HG02642 (cell line): Measurements from ENCODE around the gene OTOS.
A peak's percentile ranks its signal among the peaks of the same experiment; 100 is the strongest.

Experiments used
- ATAC-seq: cut with Tn5 transposase; IDR thresholded peaks from one replicate; pipeline ENCODE4 v1.9.1; 2021; ENCODE audit warnings: mild to moderate bottlenecking; ENCODE audit not compliant: unreplicated experiment, poor library complexity

The OTOS gene

DNA sequence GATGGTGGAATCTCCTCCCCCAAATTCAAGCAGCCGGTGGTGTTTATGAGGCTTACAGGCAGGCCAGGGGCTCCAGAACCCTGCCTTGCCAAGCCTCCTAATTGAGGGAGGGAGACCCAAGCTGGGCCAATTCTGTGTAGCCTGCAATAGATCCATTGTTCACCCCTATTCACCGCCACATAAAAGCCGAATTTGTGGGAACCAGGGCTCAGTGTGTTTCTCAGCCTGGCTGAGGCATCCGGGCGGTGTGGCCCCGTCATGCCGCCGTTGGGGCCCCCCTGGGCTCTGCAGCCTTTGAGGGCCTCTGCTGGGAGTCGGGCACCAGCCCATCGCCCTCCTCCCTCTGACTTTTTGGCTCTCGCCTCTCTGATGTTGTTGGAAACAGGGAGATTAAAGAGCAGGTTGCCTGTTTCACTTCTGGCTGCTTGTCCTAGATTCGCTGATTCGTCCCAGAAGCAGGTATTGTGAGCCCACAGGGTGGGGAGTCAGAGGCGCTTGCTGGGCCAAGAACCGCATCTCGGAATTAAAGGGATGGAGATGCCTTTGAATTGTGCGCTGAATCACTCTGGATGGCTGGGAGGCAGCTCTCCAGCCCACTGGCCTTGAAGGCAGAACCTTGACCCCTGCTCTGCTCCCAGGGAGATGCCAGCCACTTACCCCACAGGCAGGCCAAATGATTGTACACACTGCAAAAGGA lies 14.7 kb upstream of the OTOS start:
- no peak for ATAC-seq

DNA sequence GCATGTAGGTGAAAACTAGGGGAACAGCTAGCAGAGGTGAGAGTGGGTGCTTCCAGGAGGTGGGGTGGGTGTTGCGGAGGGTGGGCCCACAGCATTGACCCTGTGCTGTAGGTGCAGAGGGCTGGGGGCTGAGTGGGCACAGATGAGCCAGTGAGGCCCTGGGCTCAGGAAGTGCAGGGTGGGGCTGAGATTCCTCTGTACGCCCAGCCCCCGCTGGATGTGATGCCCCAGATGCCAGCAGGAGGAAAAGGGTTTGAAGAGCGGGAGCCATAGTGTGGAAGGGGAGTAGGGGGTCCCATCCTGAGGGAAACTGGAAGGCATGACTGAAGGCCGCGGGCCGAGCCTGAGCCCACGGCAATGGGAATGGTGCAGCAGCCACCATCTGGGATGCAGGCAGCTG lies 14.1 kb upstream of the OTOS start:
- no peak for ATAC-seq

DNA sequence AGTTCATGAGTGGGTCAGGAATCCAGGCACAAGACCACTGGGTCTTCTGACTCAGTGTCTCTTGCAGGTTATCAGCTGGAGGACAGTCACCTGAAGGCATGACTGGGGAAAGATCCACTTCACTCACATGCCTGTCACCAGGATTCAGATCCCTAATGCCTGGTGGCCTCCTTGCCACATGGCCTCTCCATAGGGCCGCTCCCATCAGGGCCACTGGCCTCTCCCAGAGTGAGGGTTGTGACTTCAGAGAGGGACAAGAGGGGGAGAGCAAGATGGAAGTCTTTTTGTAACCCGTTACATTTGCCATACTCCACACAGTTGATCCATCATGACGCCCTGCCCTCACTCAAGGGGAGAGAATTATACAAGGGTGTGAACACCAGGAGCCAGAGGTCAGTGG lies 13.0 kb upstream of the OTOS start:
- ATAC-seq: no peak

DNA sequence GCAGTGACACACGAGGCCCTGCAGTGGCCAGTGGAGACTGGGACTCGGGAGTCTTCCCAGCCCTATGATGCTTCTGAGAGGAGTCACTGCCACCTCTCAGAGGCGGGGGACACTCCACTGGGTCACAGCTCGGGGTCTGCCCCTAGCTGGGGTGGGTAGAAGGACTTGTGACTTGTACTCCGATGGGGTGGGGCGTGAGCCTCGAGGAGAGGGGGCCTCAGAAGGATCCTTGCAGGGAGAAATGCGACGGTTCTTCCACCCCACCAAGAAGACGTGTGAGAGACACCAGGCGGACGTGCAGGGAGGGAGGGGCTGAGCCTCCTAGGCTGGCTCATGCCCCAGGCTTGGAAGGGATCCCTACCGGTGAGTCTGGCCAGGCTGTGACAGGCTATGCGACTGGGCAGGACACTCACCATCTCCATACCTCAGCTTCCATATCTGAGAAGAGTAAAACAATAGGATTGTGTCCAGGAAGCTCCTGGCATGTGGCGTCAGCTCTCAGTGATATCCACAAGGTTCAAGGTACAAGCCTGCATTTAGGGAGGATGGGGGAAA lies 11.1 kb upstream of the OTOS start:
- no peak for ATAC-seq

- no peak for ATAC-seq
These were observed 9.7 kb upstream of the OTOS start for GRCh38 chr2:240149943-240150784.

GRCh38 chr2:240147911-240148587 lies 7.6 kb upstream of the OTOS start:
- no peak for ATAC-seq

DNA sequence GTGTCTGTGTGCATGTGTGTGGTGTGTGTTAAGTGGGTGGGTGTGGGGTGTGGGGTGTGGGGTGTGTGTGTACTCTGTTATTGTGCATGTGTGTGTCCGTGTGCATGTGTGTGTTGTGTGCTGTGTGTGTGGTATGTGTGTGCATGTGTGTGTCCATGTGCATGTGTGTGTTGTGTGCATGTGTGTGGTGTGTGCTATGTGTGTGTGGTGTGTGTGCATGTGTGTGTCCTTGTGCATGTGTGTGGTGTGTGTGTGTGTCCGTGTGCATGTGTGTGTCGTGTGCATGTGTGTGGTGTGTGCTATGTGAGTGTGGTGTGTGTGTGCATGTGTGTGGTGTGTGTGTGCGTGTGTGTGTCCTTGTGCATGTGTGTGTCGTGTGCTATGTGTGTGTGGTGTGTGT lies 6.9 kb upstream of the OTOS start:
- ATAC-seq: no peak

DNA sequence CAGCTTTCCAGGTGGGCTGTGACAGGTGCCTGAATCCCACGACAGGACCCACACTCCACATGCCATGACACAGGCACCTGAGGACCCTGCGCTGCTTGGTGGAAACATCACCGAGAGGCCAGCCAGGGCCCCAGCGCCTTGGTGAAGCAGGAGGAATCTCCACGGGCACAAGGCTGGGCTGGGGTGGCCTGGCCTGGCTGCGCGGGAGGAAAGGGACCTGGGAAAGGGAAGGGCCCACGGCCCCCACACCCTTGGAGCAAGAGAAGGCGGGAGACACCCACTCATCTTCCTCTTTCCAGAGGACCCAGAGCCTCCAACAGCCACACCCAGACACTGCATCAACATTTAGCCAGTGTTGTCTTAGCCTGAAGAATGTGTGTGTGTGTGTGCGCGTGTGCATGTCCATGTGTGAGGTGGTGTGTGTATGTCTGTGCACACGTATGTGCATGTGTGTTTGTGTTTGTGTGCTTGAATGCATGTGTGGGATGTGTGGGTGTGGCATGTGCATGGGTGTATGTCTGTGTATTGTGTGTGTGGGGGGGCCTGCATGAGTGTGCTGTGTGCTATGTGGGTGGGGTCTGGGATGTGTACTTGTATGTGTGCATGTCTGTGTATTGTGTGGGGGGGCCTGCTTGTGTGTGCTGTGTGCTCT lies 6.3 kb upstream of the OTOS start:
- ATAC-seq: no peak

DNA sequence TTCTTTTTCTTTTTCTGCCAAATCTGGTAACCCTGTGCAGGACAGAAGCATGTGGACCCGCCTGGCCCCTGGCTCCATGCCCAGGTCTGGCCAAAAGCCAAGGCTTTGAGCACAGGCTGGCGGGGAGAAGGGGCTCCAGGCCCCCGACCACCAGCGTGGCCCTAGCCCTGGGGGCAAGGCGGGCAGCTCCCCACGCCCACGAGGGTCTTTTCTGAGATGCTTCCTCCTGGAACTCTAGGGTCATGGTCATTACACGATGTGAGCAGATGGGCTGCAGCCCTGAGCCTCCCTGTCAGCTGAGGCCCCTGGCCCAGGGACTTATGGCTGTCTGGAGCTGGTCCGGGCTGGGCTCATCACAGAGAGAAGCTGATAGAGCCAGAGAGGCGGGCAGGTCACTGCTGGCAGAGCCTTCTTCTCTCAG lies 5.7 kb upstream of the OTOS start:
- ATAC-seq: no peak

- ATAC-seq: no peak
These were observed 5.0 kb upstream of the OTOS start for GRCh38 chr2:240145461-240145860.

GRCh38 chr2:240144649-240145261 lies 4.3 kb upstream of the OTOS start:
- no peak for ATAC-seq

- peak; percentile 73 for ATAC-seq
These were observed 3.6 kb upstream of the OTOS start for GRCh38 chr2:240143801-240144648.

GRCh38 chr2:240143276-240143675 lies 2.8 kb upstream of the OTOS start:
- ATAC-seq: no peak

- ATAC-seq: no peak
These were observed 2.4 kb upstream of the OTOS start for GRCh38 chr2:240142859-240143258.

DNA sequence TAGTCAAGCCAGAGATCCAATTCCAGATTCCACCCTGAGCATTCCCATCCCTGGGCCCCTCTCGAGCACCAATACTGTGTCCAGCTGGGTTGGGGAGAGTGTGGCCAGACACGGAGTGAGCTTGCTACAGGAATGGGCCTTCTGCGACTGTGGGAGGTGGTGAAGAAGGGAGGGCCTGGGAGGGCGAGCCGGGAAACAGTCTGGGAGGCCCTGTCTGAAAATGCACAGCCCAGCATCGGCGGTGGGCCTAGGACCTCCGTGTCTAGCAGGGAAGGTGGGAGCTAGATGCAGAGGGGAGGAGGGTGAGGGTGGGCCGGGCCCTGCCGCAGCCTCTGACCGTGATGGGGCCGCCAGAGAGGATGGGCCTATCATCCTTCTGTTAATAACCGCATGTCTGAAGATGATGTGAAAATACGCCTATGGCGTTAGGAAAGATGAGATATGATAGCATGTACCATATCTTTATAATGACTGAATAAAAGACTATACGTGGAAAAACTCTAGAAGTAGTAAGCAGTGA lies 1.9 kb upstream of the OTOS start:
- ATAC-seq: no peak

DNA sequence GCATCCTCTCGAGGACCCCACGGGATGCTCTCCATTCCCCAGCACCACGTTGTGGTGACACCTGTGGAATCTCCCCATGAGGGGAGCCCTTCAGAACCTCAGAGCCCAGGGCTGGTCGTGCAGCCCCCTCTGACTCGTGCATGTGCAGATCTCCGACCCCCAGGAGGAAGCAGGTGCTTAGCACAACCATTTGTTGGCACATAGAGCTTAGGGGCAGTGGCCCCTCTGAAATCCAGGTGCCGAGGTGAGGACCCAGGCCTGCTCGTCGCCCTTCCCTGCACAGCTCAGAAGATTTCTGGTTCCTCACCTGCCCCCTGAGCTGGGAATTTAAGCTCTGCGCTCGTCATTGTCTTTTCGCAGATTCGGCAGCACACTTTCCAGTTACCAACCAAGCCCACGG lies 1.3 kb upstream of the OTOS start:
- ATAC-seq: no peak

GRCh38 chr2:240140920-240141319 lies 462 bp upstream of the OTOS start:
- ATAC-seq: no peak

- ATAC-seq: no peak
These were observed 628 bp downstream of the OTOS start for GRCh38 chr2:240139666-240140393.
